Prostate gland (tissue), 2 donors: ENCODE measurements around the gene NPR2.

ENCODE experiments used
- CTCF ChIP-seq, 4 experiments: fragments of 200-600 bp in 2 of 4; fragments of 450-650 bp in 2 of 4; sonication (generic) in 2 of 4; IDR thresholded peaks; 1 replicate in 3 of 4; 2 replicates in 1 of 4; pipeline ENCODE4 v1.5.1; 2016 to 2019; ENCODE audit warnings: antibody characterized with exemption in 4 of 4, mild to moderate bottlenecking in 2 of 4, moderate library complexity in 2 of 4
- POLR2A ChIP-seq: fragments of 450-650 bp; IDR thresholded peaks from one replicate; pipeline ENCODE4 v1.6.1; 2016; ENCODE audit warnings: antibody characterized with exemption, mild to moderate bottlenecking

- TF ChIP-seq POLR2A (no peak), CTCF (IDR thresholded peaks at IDR 0.05) (no peak)
Observed at GRCh38 chr9:35798658-35799374, 7.4 kb downstream of the NPR2 start.
